ENCODE measurements around the gene SEPTIN3. TPM values are rescaled to one million over a fixed set of nuclear protein-coding genes. Genes with fewer than 3 reads are reported as not detected.

Gene SEPTIN3
- total RNA-seq, 1 experiment from 2014 or later = 2.4 TPM

DNA sequence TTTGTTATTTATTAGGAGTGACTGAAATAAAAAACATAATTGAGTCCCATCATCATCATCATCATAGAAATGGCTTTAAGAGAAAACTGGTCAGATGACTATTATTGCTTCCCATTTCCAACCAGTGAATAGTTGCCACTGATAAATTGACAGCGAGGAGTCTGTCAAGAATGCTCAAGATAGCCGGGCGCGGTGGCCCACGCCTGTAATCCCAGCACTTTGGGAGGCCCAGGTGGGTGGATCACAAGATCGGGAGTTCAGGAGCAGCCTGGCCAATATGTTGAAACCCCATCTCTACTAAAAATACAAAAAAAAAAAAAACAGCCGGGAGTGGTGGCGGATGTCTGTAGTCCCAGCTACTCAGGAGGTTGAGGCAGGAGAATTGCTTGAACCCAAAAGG, 31.2 kb downstream of the SEPTIN3 start:
- in situ Hi-C loops (cut with HindIII; ENCODE audit: low sequenced_read_pairs) = no loop called here

DNA sequence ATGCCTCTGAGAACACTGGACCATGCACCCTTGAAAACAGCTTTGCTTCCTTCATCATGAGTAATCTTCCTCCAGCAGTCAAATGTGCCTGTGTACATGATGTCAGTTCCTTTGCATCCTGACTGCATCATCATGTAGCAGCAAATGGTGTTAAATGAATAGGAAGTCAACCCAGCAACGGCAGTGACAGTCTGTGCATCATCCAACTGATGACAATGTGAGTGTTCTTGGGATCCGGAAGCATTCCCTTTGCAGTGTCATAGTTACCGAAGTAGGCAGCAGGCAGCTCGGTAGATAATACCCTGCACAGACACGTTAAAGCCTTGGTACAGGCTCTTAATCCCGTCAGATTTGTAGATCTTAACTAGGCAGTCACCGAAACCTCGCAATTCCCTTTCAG, 31.9 kb downstream of the SEPTIN3 start:
- no peak for DNase-seq (ENCODE audit: low spot score)
- in situ Hi-C loops (cut with HindIII; ENCODE audit: low sequenced_read_pairs) = no loop called here

More for the DNA sequence above, 31.2 kb downstream of the SEPTIN3 start:
- no peak for DNase-seq (ENCODE audit: low spot score)

DNA sequence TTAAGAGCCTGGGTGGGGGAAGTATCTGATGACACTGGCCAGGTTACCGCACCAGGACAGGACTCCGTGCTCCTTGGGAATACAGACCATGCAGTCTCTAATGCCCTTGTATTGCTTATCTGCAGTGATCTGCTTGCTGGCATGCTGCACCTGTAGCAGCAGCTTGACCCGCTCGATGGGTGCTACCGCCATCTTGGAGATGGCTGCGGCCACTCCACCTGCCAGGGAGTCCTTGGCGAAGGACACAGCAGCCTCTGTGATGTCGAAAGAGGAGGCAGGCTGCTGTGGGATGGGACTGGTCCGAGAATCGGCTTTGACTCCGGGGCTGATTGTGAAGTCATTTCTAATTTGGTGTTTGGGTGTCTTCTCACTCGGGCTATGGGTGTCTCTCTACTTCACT, 32.5 kb downstream of the SEPTIN3 start:
- DNase-seq (ENCODE audit: low spot score) = no peak
- in situ Hi-C loops (cut with HindIII; ENCODE audit: low sequenced_read_pairs) = no loop called here

DNA sequence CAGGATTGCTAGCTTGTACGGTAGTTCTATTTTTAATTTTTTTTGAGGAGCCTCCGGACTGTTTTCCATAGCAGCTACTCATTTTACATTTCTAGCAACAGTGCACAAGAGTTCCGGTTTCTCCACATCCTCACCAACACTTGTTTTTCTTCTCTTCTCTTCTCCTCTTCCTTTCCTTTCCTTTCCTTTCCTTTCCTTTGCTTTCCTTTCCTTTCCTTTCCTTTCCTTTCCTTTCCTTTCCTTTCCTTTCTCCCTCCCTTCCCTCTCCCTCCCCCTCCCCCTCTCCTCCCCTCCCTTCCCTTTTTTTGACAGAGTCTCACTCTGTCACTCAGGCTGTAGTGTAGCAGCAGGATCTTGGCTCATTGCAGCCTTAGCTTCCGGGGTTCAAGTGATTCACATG, 38.7 kb downstream of the SEPTIN3 start:
- in situ Hi-C loops (cut with HindIII; ENCODE audit: low sequenced_read_pairs) = no loop called here
- DNase-seq (ENCODE audit: low spot score) = no peak

DNA sequence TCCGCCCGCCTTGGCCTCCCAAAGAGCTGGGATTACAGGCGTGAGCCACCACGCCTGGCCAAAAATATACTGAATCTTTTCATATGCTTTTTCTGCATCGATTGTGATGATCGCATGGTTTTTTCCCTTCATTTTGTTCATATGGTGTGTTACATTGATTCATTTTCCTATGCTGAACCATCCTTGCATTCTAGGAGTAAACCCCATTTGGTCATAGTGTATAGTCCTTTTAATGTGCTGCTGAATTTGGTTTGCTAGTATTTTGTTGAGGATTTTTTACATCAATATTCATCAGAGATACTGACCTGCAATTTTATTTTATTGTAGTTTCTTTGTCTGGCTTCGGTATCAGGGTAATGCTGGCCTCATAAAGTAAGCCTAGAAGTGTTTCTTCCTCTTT, 41.5 kb downstream of the SEPTIN3 start:
- DNase-seq (ENCODE audit: low spot score) = no peak
- in situ Hi-C loops (cut with HindIII; ENCODE audit: low sequenced_read_pairs) = no loop called here

DNA sequence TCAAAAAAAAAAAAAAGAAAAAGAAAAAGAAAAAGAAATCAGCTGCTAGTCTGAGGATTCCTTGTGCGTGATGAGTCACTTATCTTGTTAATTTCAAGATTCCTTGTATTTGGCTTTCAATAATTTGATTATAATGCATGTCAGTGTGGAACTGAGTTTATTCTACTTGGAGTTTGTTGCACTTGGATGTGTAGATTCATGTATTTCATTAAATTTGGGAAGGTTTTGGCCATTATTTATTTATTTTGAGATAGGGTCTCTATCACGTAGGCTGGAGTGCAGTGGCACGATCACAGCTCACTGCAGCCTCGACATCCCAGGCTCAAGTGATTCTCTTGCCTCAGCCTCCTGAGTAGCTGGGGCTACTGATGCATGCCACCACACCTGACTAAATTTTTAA, 44.1 kb downstream of the SEPTIN3 start:
- in situ Hi-C loops (cut with HindIII; ENCODE audit: low sequenced_read_pairs) = no loop called here
- DNase-seq (ENCODE audit: low spot score) = no peak

DNA sequence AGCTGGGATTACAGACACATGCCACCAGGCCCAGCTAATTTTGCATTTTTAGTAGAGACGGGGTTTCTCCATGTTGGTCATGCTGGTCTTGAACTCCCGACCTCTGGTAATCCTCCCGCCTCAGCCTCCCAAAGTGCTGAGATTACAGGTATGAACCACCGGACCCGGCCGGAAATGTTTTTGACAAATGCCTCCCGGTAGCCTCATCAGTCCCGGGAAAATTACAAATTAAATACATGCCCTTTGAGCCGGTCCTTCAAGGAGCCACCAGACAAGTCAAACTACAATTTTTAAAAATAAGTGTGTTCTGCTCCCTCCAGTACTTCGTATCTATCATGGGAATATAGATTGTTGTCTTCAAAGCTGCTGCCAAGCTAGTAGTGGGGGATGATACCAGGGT, 46.9 kb downstream of the SEPTIN3 start:
- in situ Hi-C loops (cut with HindIII; ENCODE audit: low sequenced_read_pairs) = no loop called here
- no peak for DNase-seq (ENCODE audit: low spot score)

DNA sequence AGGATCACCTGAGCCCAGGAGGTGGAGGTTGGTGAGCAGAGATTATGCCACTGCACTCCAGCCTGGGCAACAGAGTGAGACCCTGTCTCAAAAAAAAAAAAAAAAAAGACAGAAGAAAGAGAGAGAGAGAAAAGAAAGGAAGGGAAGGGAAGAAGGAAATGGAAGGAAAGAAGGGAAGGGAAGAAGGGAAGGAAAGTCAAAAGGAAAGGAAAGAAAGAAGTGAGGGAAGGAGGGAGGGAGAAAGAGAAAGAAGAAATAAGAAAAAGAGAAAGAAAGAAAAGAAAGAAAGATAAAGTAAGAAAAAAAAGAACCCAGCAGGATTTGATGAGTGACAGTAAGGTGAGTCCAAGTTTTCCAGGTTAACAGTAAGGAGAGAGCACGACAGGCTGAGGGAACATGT, 49.0 kb downstream of the SEPTIN3 start:
- DNase-seq (ENCODE audit: low spot score) = no peak
- in situ Hi-C loops (cut with HindIII; ENCODE audit: low sequenced_read_pairs) = no loop called here

Other genes with a start within 250 kb of the SEPTIN3 start
- gene CCDC134, start 168.8 kb upstream of the SEPTIN3 start, total RNA-seq (2014; rRNA removed; shearing (Covaris generic)) = 10.0 and 10.8 TPM in 2 replicates
- gene SREBF2, start 136.3 kb upstream of the SEPTIN3 start, total RNA-seq (2014; rRNA removed; shearing (Covaris generic)) = 31.1 and 37.4 TPM in 2 replicates
- 0.78 and 5.5 TPM in 2 replicates for gene SHISA8, start 54.4 kb upstream of the SEPTIN3 start, total RNA-seq (2014; rRNA removed; shearing (Covaris generic))
- gene TNFRSF13C, start 42.6 kb upstream of the SEPTIN3 start, total RNA-seq (2014; rRNA removed; shearing (Covaris generic)) = 0.03 and 0.12 TPM in 2 replicates
- 89.5 and 91.5 TPM in 2 replicates for gene CENPM, start 22.3 kb upstream of the SEPTIN3 start, total RNA-seq (2014; rRNA removed; shearing (Covaris generic))
- not detected in 2 replicates for gene WBP2NL, start 29.3 kb downstream of the SEPTIN3 start, total RNA-seq (2014; rRNA removed; shearing (Covaris generic))
- 50.4 and 55.1 TPM in 2 replicates for gene NAGA, start 101.4 kb downstream of the SEPTIN3 start, total RNA-seq (2014; rRNA removed; shearing (Covaris generic))
- 0.25 TPM in 1 of 2 replicates, not detected in the other for gene PHETA2, start 104.8 kb downstream of the SEPTIN3 start, total RNA-seq (2014; rRNA removed; shearing (Covaris generic))
- gene SMDT1, start 110.3 kb downstream of the SEPTIN3 start, total RNA-seq (2014; rRNA removed; shearing (Covaris generic)) = 23.6 and 52.0 TPM in 2 replicates
- 99.5 and 129 TPM in 2 replicates for gene NDUFA6, start 121.3 kb downstream of the SEPTIN3 start, total RNA-seq (2014; rRNA removed; shearing (Covaris generic))
- gene CYP2D6, start 161.4 kb downstream of the SEPTIN3 start, total RNA-seq (2014; rRNA removed; shearing (Covaris generic)) = 0.95 and 3.1 TPM in 2 replicates